HG03039 (cell line): ENCODE results near the gene NPB.

ENCODE experiments used
- ATAC-seq: cut with Tn5 transposase; IDR thresholded peaks from one replicate; pipeline ENCODE4 v1.9.1; 2021; ENCODE audit warnings: mild to moderate bottlenecking, moderate library complexity; ENCODE audit not compliant: unreplicated experiment

The NPB gene

GRCh38 chr17:81923302-81924260 lies 21.5 kb downstream of the NPB start:
- no peak for ATAC-seq

GRCh38 chr17:81924557-81925532 lies 22.8 kb downstream of the NPB start:
- ATAC-seq, result no peak

DNA sequence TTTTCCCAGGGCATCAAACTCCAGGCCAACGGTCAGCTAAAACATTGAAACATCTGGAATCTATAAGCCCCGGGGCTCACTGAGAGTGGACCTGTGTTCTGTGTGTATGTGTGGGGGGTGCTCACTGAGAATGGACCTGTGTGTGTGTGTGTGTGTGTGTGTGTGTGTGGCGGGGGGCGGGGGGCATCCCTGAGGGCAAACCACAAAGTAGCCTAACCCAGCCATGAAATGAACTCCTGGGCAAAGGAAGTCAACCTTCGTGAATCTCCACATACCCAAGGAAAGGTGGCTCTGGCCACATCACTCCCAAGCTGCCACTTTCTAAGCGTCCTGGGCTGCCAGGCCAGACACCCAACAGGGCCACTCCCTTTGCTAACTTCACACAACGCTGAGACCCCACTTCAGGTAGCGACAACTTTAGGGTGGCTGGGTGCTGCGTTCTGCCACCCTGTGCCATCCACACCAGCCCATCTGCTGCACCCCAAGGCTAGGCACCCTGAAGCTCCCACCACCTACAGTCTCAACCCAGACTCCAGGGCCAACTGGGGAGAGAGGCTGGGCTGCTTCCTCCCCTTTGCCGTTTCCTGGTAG lies 23.9 kb downstream of the NPB start:
- ATAC-seq, result no peak

DNA sequence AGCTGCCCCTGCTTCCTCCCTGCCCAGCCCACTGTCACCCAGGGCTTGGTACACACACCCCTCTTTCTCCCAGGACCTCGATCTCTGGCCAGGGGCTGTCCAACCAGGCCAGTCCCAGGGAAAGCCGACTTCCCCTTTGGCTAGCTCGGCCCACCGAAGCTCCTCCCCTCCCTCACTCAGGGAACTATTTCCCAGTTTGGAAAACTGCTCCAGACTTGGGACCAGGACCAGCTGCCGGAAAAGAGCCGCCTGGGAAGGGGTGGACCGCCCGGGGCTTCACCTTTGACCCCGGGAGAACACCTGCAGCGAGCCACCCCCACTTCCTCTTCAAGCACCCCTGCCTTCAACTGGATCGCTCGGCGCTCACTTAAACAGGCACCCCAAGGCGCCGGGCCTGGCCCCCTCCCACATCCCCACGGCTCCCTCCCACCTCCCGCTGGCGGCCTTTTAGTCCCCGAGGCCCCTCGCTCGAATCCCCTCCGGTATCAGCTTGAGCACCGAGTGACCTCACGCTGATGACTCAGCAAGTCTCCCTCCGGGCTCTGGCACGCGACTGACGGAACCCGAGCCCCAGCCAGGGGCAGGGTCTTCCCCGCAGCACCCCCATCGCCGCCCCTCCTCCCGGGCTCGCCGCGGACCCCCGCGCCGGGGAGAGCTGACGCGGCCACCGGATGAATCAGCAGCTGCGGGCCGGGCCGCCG lies 24.6 kb downstream of the NPB start:
- ATAC-seq, result peak; percentile 19

GRCh38 chr17:81927152-81927652 lies 25.2 kb downstream of the NPB start:
- ATAC-seq, result peak; percentile 13

DNA sequence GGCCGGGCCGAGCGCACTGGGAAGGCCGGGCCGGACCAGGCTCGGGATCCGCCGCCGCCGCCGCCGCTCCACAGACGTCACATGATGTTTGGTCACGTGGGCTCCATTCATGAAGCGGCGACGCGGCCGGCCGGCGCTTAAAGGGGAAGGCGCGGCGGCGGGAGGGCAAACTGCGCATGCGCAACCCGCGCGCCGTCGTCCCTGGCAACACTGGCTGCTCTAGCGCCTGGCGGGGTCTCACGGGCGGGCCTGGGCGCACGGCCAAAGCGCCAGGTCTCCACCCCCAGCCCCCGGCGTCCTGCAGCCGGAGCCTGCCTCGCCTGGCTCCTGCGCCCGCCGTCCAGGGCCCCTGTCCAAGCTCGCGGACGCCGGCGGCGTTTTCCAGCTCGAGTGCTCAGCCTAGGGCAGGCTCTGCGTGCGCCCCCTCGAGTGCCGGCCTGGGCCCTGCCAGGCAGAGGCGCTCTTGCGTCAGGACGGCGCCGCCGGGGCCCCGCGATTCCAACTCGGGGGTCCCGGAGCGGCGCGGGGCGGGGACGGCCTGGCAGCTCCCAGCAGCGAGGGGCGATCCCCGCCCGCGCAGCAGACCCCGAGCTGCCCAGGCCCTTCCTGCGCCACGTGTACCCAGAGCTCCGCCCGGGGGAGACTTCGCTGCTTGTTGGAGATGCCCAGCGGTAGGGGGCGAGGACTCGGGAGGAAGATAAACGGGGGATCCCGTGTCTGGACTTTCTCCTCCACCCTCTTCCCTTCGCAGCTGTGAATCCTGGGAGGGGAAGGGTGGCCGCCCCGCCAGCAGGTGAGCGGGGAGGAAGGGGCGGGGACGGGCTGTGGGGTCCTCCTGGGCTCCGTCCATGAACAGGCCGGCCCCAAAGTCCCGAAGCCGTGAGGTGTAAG lies 25.9 kb downstream of the NPB start, which contains the start of gene MAFG:
TSS of gene MAFG (minus strand) at position 83 of the 891 bp plus-strand sequence. CDS start 4,550 bp downstream, outside the sequence.
- ATAC-seq, result peak; percentile 49

DNA sequence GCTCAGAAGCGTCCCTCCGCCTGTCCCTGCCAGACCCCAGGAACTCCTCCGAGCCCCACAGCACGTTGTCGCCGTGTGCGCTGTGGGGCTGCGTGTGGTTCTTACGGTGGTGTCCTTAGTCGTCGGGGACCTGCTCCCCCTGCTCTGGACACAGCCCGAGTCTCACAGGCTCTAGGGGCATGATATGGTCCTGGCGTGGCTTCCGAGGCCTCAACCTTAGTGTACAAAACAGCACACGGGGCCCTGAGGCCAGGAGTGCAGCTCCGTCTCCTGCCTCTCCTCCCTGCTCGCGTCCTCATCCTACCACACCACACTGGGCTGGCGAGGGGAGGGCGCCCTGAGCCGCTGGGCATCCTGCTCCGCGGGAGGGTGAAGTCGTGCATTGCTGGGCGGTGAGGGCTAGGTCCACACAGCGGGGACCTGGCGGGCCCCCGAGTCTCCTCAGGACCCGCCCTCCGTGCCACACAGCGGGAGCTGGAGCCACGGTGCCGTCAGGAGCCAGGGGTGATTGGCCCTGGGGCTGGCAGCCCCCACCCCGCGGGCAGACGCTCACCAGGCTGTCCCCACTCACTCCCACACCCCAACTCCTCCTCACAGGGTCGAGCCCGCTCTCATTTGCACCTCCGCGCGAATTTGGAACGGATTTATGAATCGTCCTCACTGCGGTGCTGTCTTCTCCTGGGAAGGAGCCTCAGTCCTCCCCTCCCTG lies 26.7 kb downstream of the NPB start:
- ATAC-seq, result no peak

DNA sequence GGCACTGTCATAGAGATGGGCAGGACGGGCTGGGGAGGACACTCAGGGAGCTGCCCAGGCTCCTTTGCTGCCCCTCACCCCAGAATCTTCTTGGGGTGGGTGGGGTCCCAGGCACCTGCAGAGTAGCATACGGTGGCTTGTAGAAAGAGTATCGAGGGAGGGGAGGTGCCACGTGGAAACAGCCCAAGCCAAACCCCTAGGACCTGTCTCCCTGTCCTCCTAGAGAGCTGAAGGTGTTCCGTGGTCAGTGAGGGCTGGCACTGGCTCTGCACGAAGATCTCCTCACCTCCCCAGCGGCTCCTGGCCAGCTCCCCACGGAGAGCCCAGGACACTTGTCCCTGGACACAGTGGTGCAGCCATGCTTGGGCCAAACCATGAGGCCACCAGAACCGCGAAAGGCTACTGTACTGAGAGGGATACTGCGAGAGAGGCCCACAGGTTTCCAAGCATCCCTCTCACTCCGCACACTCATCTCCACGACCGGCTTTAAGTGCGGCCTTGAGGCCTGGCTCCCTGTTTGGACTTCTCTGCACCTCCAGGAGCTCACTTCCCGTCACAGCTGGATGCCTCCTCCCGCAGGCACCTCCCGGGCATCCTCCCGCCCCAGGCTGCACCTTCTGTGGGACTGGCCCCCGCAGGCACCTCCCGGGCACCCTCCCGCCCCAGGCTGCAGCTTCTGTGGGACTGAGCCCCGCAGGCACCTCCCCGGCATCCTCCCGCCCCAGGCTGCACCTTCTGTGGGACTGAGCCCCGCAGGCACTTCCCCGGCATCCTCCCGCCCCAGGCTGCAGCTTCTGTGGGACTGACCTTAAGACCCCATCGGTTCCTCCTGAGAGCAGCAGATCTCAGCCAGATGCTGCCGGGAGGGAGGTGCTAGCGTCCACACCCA lies 27.5 kb downstream of the NPB start:
- ATAC-seq, result no peak

DNA sequence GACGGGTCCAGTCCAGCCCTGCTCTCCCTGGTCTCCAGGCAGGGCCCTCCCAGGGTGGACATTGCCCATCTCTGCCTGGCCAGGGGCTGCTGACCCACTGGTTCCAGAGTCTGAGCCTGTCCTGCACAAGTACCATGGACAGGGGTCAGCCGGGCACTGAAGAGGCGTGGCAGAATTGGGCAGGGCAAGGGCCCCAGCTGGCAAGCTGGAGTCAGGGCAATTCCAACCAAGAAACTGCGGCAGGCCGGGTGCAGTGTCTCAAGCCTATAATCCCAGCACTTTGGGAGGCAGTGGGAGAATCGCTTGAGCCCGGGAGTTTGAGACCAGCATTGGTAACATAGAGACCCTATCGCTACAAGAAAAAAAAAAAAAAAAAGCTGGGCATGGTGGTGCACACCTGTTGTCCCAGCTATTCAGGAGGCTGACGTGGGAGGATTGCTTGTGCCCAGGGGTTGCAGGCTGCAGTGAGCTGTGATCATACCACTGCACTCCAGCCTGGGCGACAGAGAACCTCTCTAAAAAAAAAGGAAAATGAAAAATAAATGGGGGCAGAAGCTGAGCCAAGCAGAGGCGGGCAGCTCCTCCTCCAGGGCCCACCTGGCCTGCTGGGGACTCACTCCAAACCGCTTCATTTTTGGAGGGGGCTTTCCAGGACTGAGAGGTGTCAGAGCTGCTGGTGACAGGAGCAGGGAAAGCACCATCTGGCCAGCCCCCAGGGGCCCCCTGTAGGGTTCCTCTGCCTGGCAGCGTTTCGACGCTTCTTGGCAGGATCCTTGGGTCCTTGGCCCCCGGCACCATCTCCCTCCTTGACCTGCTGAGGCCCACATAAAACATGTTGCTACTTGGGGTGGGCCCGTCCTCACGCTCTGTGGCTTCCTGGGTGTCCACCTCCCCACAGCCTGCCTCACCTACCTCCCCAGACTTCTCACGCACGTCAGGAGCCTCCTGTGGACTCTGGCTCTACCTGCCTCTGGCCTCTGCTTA lies 28.4 kb downstream of the NPB start:
- ATAC-seq, result no peak

GRCh38 chr17:81931189-81931556 lies 29.1 kb downstream of the NPB start:
- ATAC-seq, result no peak

GRCh38 chr17:81931557-81932332 lies 29.7 kb downstream of the NPB start:
- ATAC-seq, result no peak

DNA sequence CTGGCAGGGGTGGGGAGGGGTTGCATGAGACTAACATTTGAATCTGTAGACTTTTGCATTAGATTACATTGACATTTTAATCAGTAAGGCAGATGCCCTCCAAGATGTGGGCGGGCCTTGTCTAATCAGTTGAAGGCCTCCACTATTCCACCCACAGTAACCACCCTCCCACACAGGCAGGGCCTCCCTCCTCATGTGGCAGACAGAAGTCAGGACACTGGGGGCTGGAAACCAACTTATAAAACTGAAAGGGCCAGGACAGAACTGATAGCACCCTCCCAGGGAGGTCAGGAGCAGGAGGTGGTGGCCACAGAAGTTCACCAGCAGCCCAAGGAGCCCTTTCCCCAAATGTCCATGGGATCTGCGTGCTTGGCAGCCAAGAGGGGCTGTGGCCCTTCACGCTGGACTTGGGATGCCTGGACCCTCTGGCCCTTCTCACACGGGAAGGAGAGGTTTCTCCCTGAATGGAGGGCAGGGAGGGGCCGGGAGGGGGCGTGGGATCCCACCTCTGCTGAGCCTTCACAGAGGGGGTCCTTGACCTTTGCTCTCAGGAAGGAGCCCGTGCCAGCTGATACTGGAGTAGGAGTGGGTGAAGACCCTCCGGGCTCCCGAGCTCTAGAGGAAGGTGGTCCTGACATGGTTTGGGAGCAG lies 30.4 kb downstream of the NPB start:
- no peak for ATAC-seq

DNA sequence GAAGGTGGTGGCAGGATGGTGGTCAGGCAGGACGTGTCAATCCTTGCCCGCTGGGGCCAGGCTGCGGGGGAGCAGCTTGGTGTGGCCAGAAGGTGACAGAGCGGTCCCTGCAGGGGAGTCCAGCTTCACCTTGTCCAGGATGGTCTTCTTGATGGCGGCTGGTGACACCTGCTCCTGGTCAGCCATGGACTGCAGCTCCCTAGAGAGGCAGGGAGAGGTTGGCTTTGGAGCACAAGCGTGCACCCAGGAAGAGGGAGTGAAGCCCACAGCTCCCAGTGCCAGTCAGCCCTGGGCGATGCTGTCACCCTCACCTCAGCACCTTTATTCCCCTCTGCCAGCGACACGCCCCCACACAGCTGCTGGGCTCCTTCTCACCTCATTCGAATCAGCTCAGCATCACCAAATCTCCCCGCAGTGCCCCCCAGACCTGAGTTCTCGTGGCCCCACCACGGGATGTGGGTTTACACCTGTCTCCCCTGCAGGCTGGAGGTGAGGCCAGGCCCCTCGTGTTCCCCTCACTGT lies 31.2 kb downstream of the NPB start:
- no peak for ATAC-seq

DNA sequence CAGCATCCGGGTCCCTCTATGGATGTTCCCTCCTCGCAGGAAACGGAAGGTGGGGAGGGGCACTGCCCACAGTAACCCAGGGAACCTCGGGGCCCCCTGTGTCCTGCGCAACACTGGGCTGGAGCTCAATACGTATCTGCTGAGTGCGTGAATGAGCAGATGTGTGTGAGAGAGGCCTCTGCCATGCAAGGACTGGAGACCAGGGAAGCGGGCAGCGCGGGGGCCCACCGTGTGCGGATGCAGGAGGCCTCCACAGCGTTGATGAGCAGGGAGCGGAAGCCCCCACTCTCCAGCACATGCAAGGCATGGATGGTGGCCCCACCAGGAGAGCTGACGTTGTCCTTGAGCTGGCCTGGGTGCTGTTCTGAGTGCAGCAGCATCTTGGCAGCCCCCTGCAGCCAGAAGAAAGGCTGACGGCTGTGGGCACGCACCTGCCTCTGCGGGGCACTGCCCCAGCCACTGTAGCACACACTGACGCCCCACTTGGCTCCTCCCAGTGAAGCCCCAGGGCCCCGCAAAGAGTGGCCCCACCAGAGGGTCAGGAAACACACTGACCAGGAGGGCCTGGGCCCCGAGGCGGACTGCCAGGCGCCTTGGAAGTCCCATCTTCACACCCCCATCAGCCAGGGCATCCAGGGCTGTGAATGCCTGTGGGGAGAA lies 32.2 kb downstream of the NPB start:
- no peak for ATAC-seq
